ENCODE results near the gene PIK3R3. TPM values are rescaled to one million over a fixed set of nuclear protein-coding genes. Genes with fewer than 3 reads are reported as not detected.
"Not testable (repeated sequence)": the region's sequence is repeated elsewhere in the genome, so short reads cannot be mapped to it uniquely, and the experiment has no call there.

Gene PIK3R3
- total and polyA plus RNA-seq, 9 donors: 8.1 to 18.3 (median 13.3) TPM

- not testable (repeated sequence) for H3K27me3 ChIP-seq (ENCODE audit: control insufficient read depth, insufficient read depth, low read length); DNase-seq; H3K4me1 ChIP-seq (ENCODE audit: control insufficient read depth, insufficient read depth, low read length); H3K27ac ChIP-seq (ENCODE audit: low read length); H3K4me3 ChIP-seq (ENCODE audit: low read length); H3K9me3 ChIP-seq (replicated peaks; ENCODE audit: control insufficient read depth, low read depth, low read length)
- peaks cover 46% of the 10 kb centered on the region for H3K36me3 ChIP-seq (ENCODE audit: control insufficient read depth, insufficient read depth, low read length)
- WGBS (ENCODE audit: insufficient coverage): 94% methylated on average over 2 of the region's 4 CpGs
Measured at GRCh38 chr1:46057215-46057614, 75.2 kb downstream of the PIK3R3 start.

DNA sequence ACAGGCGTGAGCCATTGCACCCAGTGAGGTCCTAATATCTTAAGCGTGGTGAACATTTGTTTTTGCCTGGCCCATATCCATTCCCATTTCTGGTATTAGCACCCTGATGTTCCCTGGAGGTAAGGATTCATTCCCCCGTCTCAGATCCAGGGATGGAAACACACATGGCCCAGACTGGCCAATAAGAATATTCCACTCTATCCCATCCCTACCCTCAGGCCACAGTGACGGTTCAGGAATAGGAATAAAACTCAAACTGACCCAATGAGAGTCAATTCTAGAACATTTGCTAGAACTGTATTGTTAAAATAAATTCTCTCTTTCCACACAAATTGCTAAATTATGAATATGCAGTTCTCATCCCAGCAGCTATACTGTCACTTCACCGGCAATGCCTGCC, 76.1 kb downstream of the PIK3R3 start:
- Histone ChIP-seq H3K9me3 (replicated peaks; ENCODE audit: control insufficient read depth, low read depth, low read length) (no peaks in the 10 kb centered on the region), H3K36me3 (ENCODE audit: control insufficient read depth, insufficient read depth, low read length) (peaks cover 42% of the 10 kb centered on the region), H3K27ac (ENCODE audit: low read length) (no peak overlapping the region), H3K4me3 (ENCODE audit: low read length) (no peak overlapping the region), H3K4me1 (ENCODE audit: control insufficient read depth, insufficient read depth, low read length) (no peaks in the 10 kb centered on the region), H3K27me3 (ENCODE audit: control insufficient read depth, insufficient read depth, low read length) (no peaks in the 10 kb centered on the region)
- DNase-seq: no peak
- 91% methylated on average over 4 of the region's 5 CpGs for WGBS (ENCODE audit: insufficient coverage)

GRCh38 chr1:46053734-46054133, 78.7 kb downstream of the PIK3R3 start:
- DNase-seq: no peak
- no CpG with 5 or more reads among the region's 2 CpGs for WGBS (ENCODE audit: insufficient coverage)
- Histone ChIP-seq H3K9me3 (replicated peaks; ENCODE audit: control insufficient read depth, low read depth, low read length) (no peaks in the 10 kb centered on the region), H3K27ac (ENCODE audit: low read length) (no peak overlapping the region), H3K4me1 (ENCODE audit: control insufficient read depth, insufficient read depth, low read length) (no peaks in the 10 kb centered on the region), H3K27me3 (ENCODE audit: control insufficient read depth, insufficient read depth, low read length) (no peaks in the 10 kb centered on the region), H3K4me3 (ENCODE audit: low read length) (no peak overlapping the region), H3K36me3 (ENCODE audit: control insufficient read depth, insufficient read depth, low read length) (peaks cover 31% of the 10 kb centered on the region)

DNA sequence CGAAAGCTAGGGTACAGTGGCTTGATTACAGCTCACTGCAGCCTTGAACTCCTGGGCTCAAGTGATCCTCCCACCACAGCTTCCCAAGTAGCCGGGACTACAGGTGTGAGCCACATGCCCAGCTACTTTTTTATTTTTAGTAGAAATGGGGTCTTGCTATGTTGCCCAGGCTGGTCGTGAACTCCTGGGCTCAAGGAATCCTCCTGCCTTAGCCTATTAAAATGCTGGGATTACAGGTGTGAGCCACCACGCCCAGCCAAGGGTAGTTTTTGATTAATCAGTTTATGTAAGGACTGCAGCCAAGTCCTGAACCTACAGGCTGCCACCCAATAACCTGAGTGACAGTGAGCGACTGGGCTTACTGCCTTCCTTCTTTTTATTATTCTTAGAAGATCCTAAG, 88.3 kb downstream of the PIK3R3 start:
- Histone ChIP-seq H3K9me3 (replicated peaks; ENCODE audit: control insufficient read depth, low read depth, low read length) (no peaks in the 10 kb centered on the region), H3K4me3 (ENCODE audit: low read length) (no peak overlapping the region), H3K27ac (ENCODE audit: low read length) (no peak overlapping the region), H3K36me3 (ENCODE audit: control insufficient read depth, insufficient read depth, low read length) (peaks cover 5% of the 10 kb centered on the region), H3K27me3 (ENCODE audit: control insufficient read depth, insufficient read depth, low read length) (no peaks in the 10 kb centered on the region), H3K4me1 (ENCODE audit: control insufficient read depth, insufficient read depth, low read length) (peaks cover 11% of the 10 kb centered on the region)
- DNase-seq: no peak
- WGBS (ENCODE audit: insufficient coverage): 94% methylated on average over 2 of the region's 5 CpGs

- no peaks in the 10 kb centered on the region for H3K9me3 ChIP-seq (replicated peaks; ENCODE audit: control insufficient read depth, low read depth, low read length)
- no peak overlapping the region for H3K4me3 ChIP-seq (ENCODE audit: low read length)
- H3K27ac ChIP-seq (ENCODE audit: low read length): no peak overlapping the region
- WGBS (ENCODE audit: insufficient coverage): 75% methylated on average over 4 of the region's 11 CpGs
- peaks cover 11% of the 10 kb centered on the region for H3K4me1 ChIP-seq (ENCODE audit: control insufficient read depth, insufficient read depth, low read length)
- H3K27me3 ChIP-seq (ENCODE audit: control insufficient read depth, insufficient read depth, low read length): no peaks in the 10 kb centered on the region
- peaks cover 5% of the 10 kb centered on the region for H3K36me3 ChIP-seq (ENCODE audit: control insufficient read depth, insufficient read depth, low read length)
- DNase-seq: no peak
Measured at GRCh38 chr1:46043458-46044017, 88.9 kb downstream of the PIK3R3 start.

DNA sequence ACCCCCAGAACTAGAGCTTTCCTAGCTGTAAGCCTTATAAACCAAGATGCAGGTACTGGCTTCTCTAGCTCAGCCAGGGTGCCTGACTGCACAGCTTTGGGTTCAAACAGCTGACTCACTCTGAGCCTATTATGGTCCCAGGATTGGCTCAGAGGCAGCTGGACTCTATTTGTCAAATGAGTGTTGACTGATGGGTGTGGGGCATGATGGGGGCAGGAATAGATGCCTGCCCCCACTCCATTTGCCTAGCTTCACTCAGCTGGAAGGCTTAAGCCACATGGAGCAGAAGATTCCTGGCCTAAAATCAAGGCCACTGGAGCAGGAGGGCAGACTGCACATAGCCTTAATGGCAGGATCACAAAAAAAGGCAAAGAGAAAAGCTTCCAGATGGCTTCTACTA, 90.5 kb downstream of the PIK3R3 start:
- peak overlapping the region; percentile 22 for H3K27ac ChIP-seq (ENCODE audit: low read length)
- no peaks in the 10 kb centered on the region for H3K9me3 ChIP-seq (replicated peaks; ENCODE audit: control insufficient read depth, low read depth, low read length)
- peaks cover 15% of the 10 kb centered on the region for H3K4me1 ChIP-seq (ENCODE audit: control insufficient read depth, insufficient read depth, low read length)
- H3K27me3 ChIP-seq (ENCODE audit: control insufficient read depth, insufficient read depth, low read length): no peaks in the 10 kb centered on the region
- no peak overlapping the region for H3K4me3 ChIP-seq (ENCODE audit: low read length)
- peak; percentile 42 for DNase-seq
- peaks cover 5% of the 10 kb centered on the region for H3K36me3 ChIP-seq (ENCODE audit: control insufficient read depth, insufficient read depth, low read length)

DNA sequence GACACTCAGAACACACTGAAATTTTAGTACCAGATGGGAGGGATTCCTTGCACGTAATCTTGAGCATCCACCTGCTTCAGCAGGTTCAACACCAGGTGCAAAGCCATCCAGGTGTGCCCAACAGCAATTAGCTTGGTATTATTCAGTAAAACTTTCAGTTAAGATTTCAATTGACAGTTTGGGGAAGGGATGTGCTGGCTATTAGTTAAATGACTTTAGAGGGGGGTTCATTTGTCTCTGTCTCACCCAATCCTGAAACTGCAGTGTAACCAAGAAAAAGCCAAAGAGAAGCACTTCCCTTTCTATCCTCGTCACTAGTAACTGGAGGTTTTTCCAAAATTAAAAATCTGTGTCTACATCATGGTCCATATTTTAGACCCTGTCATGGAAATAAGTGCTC, 90.9 kb downstream of the PIK3R3 start:
- Histone ChIP-seq H3K36me3 (ENCODE audit: control insufficient read depth, insufficient read depth, low read length) (peaks cover 5% of the 10 kb centered on the region), H3K27me3 (ENCODE audit: control insufficient read depth, insufficient read depth, low read length) (no peaks in the 10 kb centered on the region), H3K9me3 (replicated peaks; ENCODE audit: control insufficient read depth, low read depth, low read length) (no peaks in the 10 kb centered on the region), H3K4me1 (ENCODE audit: control insufficient read depth, insufficient read depth, low read length) (peaks cover 19% of the 10 kb centered on the region), H3K27ac (ENCODE audit: low read length) (peak overlapping the region; percentile 22), H3K4me3 (ENCODE audit: low read length) (no peak overlapping the region)
- no CpG with 5 or more reads among the region's 2 CpGs for WGBS (ENCODE audit: insufficient coverage)
- no peak for DNase-seq

GRCh38 chr1:46039571-46040052, 92.8 kb downstream of the PIK3R3 start:
- H3K36me3 ChIP-seq (ENCODE audit: control insufficient read depth, insufficient read depth, low read length): peaks cover 21% of the 10 kb centered on the region
- H3K4me3 ChIP-seq (ENCODE audit: low read length): no peak overlapping the region
- H3K9me3 ChIP-seq (replicated peaks; ENCODE audit: control insufficient read depth, low read depth, low read length): no peaks in the 10 kb centered on the region
- 13% methylated on average over 1 of the region's 4 CpGs for WGBS (ENCODE audit: insufficient coverage)
- DNase-seq: peak; percentile 60
- no peak overlapping the region for H3K27ac ChIP-seq (ENCODE audit: low read length)
- H3K27me3 ChIP-seq (ENCODE audit: control insufficient read depth, insufficient read depth, low read length): no peaks in the 10 kb centered on the region
- H3K4me1 ChIP-seq (ENCODE audit: control insufficient read depth, insufficient read depth, low read length): peaks cover 21% of the 10 kb centered on the region

GRCh38 chr1:46036894-46037839, 95.3 kb downstream of the PIK3R3 start:
- no peaks in the 10 kb centered on the region for H3K27me3 ChIP-seq (ENCODE audit: control insufficient read depth, insufficient read depth, low read length)
- H3K4me3 ChIP-seq (ENCODE audit: low read length): no peak overlapping the region
- 35% methylated on average over 8 of the region's 11 CpGs for WGBS (ENCODE audit: insufficient coverage)
- H3K36me3 ChIP-seq (ENCODE audit: control insufficient read depth, insufficient read depth, low read length): peaks cover 42% of the 10 kb centered on the region
- no peak overlapping the region for H3K27ac ChIP-seq (ENCODE audit: low read length)
- H3K4me1 ChIP-seq (ENCODE audit: control insufficient read depth, insufficient read depth, low read length): peaks cover 19% of the 10 kb centered on the region
- peak; percentile 86 for DNase-seq
- no peaks in the 10 kb centered on the region for H3K9me3 ChIP-seq (replicated peaks; ENCODE audit: control insufficient read depth, low read depth, low read length)

DNA sequence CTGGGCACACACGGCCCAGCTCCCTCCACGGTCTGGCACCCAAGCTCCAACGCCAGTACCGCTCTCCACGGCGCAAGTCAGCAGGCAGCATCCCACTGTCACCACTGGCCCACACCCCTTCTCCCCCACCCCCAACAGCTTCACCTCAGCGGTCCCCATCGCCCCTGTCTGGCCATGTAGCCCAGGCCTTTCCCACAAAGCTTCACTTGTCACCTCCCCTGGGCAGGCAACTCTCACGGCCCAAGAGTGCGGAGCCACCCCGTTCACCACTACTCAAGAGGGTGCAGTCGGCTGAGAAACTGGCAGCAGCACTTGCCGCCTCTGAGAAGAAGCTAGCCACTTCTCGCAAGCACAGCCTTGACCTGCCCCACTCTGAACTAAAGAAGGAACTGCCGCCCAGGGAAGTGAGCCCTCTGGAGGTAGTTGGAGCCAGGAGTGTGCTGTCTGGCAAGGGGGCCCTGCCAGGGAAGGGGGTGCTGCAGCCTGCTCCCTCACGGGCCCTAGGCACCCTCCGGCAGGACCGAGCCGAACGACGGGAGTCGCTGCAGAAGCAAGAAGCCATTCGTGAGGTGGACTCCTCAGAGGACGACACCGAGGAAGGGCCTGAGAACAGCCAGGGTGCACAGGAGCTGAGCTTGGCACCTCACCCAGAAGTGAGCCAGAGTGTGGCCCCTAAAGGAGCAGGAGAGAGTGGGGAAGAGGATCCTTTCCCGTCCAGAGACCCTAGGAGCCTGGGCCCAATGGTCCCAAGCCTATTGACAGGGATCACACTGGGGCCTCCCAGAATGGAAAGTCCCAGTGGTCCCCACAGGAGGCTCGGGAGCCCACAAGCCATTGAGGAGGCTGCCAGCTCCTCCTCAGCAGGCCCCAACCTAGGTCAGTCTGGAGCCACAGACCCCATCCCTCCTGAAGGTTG, 97.6 kb downstream of the PIK3R3 start:
- 82% methylated on average over 23 of the region's 27 CpGs for WGBS (ENCODE audit: insufficient coverage)
- no peaks in the 10 kb centered on the region for H3K9me3 ChIP-seq (replicated peaks; ENCODE audit: control insufficient read depth, low read depth, low read length)
- no peaks in the 10 kb centered on the region for H3K27me3 ChIP-seq (ENCODE audit: control insufficient read depth, insufficient read depth, low read length)
- DNase-seq: no peak
- no peak overlapping the region for H3K4me3 ChIP-seq (ENCODE audit: low read length)
- H3K4me1 ChIP-seq (ENCODE audit: control insufficient read depth, insufficient read depth, low read length): peaks cover 10% of the 10 kb centered on the region
- peaks cover 59% of the 10 kb centered on the region for H3K36me3 ChIP-seq (ENCODE audit: control insufficient read depth, insufficient read depth, low read length)
- H3K27ac ChIP-seq (ENCODE audit: low read length): no peak overlapping the region
